Esophagus (tissue), 2 donors: ENCODE results near the gene GMPR. TPM values are rescaled to one million over a fixed set of nuclear protein-coding genes. Genes with fewer than 3 reads are reported as not detected.

Source experiments
- H3K27ac ChIP-seq, 2 donors: one replicate each; pipeline ENCODE4 v1.5.1; 2013; ENCODE audit warnings: low read depth in 2 of 2, mild to moderate bottlenecking in 2 of 2, inconsistent platforms in 1 of 2, low read length in 1 of 2, moderate library complexity in 1 of 2
- H3K27me3 ChIP-seq, 2 donors: one replicate each; pipeline ENCODE4 v1.6.1; 2013; ENCODE audit warnings: low read length in 2 of 2, control low read depth in 1 of 2, mild to moderate bottlenecking in 1 of 2; ENCODE audit not compliant: insufficient read depth in 2 of 2, control insufficient read depth in 1 of 2
- H3K36me3 ChIP-seq, 2 donors: one replicate each; pipeline ENCODE4 v1.6.1; 2013; ENCODE audit warnings: low read length in 1 of 2; ENCODE audit not compliant: control insufficient read depth in 2 of 2, insufficient read depth in 2 of 2
- H3K4me1 ChIP-seq, 2 donors: one replicate each; pipeline ENCODE4 v1.6.1; 2013; ENCODE audit warnings: low read length in 1 of 2; ENCODE audit not compliant: control insufficient read depth in 2 of 2, insufficient read depth in 2 of 2
- H3K4me3 ChIP-seq, 2 donors: one replicate each; pipeline ENCODE4 v1.5.1; 2013; ENCODE audit warnings: low read length in 2 of 2, mild to moderate bottlenecking in 2 of 2, low read depth in 1 of 2, moderate library complexity in 1 of 2
- H3K9me3 ChIP-seq, 2 donors: one replicate each; pipeline ENCODE4 v1.6.1; 2013; ENCODE audit warnings: mild to moderate bottlenecking in 2 of 2, low read depth in 1 of 2, low read length in 1 of 2, moderate library complexity in 1 of 2; ENCODE audit not compliant: control insufficient read depth in 2 of 2, insufficient read depth in 1 of 2
- WGBS, 2 donors: extraction: QIAGEN DNeasy Blood & Tissue Kit; methylation state at CpG; one replicate each; pipeline ENCODE4 v1.1.7; 2013; 5-methylcytosine and 5-hydroxymethylcytosine counted together
- polyA plus RNA-seq, 2 donors: library from polyadenylated mRNA; stranded (reverse); fragments of 200-250 nt; gene quantifications; one replicate each; pipeline ENCODE4 v1.2.3, GENCODE V29; 2013
- donor health status: healthy with polysubstance abuse.
- donor health status: Bipolar disorder and iron deficiency.

The GMPR gene
- polyA plus RNA-seq, 2 donors = 1.9 to 2.5 TPM

DNA sequence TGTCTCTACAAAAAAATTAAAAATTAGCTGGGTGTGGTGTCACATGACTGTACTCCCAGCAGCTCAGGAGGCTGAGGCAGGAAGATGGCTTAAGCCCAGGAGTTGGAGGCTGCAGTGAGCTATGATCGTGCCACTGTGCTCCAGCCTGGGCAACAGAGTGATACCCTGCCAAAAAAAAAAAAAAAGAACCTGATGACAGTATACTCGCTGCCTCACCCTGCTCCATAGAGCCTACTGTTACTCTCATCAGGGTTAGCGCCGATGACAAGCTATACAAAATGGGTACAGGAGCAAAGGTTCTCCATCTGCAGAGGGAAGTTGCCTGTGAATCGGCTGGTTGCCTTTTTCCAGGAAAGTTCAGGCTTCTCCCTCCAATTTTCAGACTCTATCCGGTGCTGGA, 53.4 kb downstream of the GMPR start:
- Histone ChIP-seq H3K27ac (no peak overlapping the region), H3K9me3 (no peaks in the 10 kb centered on the region), H3K27me3 (no peaks in the 10 kb centered on the region), H3K36me3 (no peaks in the 10 kb centered on the region), H3K4me1 (no peaks in the 10 kb centered on the region), H3K4me3 (no peak overlapping the region)
- 84 to 87% methylated on average over 6 of the region's 6 CpGs for WGBS, 2 donors

- no peaks in the 10 kb centered on the region for H3K27me3 ChIP-seq
- WGBS, 2 donors = 75 to 84% methylated on average over 5 of the region's 5 CpGs
These were observed 54.0 kb downstream of the GMPR start for GRCh38 chr6:16292432-16292831.

DNA sequence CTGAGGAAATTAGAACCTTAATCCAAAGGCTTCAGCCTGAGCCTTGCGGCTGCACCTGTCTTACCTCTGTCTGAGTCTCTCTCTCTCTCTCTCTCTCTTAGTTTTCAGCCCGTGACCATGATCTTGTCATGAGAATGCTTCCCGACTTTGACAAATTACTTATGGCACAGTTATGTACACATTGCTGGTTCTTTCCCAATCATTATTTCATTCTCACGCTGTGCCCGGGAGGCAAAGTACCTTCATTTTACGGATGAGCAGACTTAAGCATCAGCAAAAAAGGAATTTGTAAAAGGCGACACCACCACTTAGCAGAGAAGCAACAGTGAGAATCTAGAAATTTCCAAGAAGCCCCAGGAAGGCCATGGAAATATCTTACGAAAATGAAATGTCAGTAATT, 54.6 kb downstream of the GMPR start:
- Histone ChIP-seq H3K36me3 (no peaks in the 10 kb centered on the region), H3K4me3 (no peak overlapping the region), H3K27me3 (no peaks in the 10 kb centered on the region), H3K27ac (no peak overlapping the region), H3K4me1 (no peaks in the 10 kb centered on the region), H3K9me3 (no peaks in the 10 kb centered on the region)
- WGBS, 2 donors = 49 to 61% methylated on average over 8 of the region's 8 CpGs

More at GRCh38 chr6:16292432-16292831, 54.0 kb downstream of the GMPR start:
- no peaks in the 10 kb centered on the region for H3K36me3 ChIP-seq
- no peaks in the 10 kb centered on the region for H3K9me3 ChIP-seq
- no peak overlapping the region for H3K4me3 ChIP-seq
- H3K4me1 ChIP-seq = no peaks in the 10 kb centered on the region
- H3K27ac ChIP-seq = no peak overlapping the region

- Histone ChIP-seq H3K36me3 (no peaks in the 10 kb centered on the region), H3K27ac (no peak overlapping the region), H3K4me3 (no peak overlapping the region), H3K4me1 (no peaks in the 10 kb centered on the region), H3K9me3 (no peaks in the 10 kb centered on the region), H3K27me3 (no peaks in the 10 kb centered on the region)
- WGBS, 2 donors = 91 to 94% methylated on average over 10 of the region's 10 CpGs
These were observed 56.0 kb downstream of the GMPR start for GRCh38 chr6:16294371-16294770.

- Histone ChIP-seq H3K27ac (no peak overlapping the region), H3K27me3 (no peaks in the 10 kb centered on the region), H3K36me3 (no peaks in the 10 kb centered on the region), H3K9me3 (no peaks in the 10 kb centered on the region), H3K4me1 (no peaks in the 10 kb centered on the region), H3K4me3 (no peak overlapping the region)
- WGBS, 2 donors = 92% methylated on average over 15 of the region's 15 CpGs
These were observed 56.7 kb downstream of the GMPR start for GRCh38 chr6:16295060-16295459.

GRCh38 chr6:16295471-16295870, 57.1 kb downstream of the GMPR start:
- H3K27me3 ChIP-seq = no peaks in the 10 kb centered on the region
- H3K27ac ChIP-seq = no peak overlapping the region
- 92 to 97% methylated on average over 5 of the region's 5 CpGs for WGBS, 2 donors
- no peak overlapping the region for H3K4me3 ChIP-seq
- H3K9me3 ChIP-seq = no peaks in the 10 kb centered on the region
- no peaks in the 10 kb centered on the region for H3K4me1 ChIP-seq
- no peaks in the 10 kb centered on the region for H3K36me3 ChIP-seq

DNA sequence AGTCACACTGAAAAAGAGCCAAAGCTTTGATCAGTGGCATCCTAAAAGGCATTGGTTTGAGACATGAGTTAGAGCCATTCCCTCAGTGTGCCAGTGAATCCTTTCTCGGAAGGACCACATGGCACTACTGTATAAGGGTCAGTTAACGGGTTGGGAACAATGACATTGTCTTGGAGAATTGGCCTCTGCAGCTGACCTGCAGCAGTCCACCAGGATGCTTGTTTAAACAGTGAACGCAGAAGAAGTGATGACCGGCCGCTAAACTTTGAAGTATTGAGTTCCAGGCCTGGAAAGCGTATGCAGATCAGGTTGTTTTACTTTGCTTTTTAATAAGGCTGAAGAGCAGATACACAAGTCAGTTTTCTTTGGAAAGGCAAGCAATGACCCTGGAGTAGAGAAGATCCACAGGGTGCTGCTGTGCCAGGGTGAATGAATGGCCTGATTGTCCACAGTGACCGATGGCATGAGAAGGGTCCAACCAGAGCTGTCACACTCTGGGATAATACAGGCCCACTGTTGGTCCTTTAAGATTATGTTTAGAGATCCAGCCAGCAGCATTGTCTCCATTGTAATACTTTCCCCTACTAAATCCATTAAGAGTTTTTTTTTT, 57.8 kb downstream of the GMPR start:
- Histone ChIP-seq H3K4me3 (no peak overlapping the region), H3K36me3 (no peaks in the 10 kb centered on the region), H3K9me3 (no peaks in the 10 kb centered on the region), H3K27me3 (no peaks in the 10 kb centered on the region), H3K27ac (no peak overlapping the region), H3K4me1 (no peaks in the 10 kb centered on the region)
- 94 to 96% methylated on average over 7 of the region's 7 CpGs for WGBS, 2 donors

GRCh38 chr6:16299861-16300260, 61.5 kb downstream of the GMPR start:
- WGBS, 2 donors = 82 to 94% methylated on average over 3 of the region's 3 CpGs

GRCh38 chr6:16301511-16301910, 63.1 kb downstream of the GMPR start:
- Histone ChIP-seq H3K4me1 (no peaks in the 10 kb centered on the region), H3K4me3 (no peak overlapping the region), H3K9me3 (no peaks in the 10 kb centered on the region), H3K36me3 (peaks cover 6 to 12% of the 10 kb centered on the region in 2 donors), H3K27ac (no peak overlapping the region), H3K27me3 (no peaks in the 10 kb centered on the region)
- 91% methylated on average over 7 of the region's 7 CpGs for WGBS, 2 donors

More at GRCh38 chr6:16299861-16300260, 61.5 kb downstream of the GMPR start:
- H3K27ac ChIP-seq = no peak overlapping the region
- H3K4me3 ChIP-seq = no peak overlapping the region
- peaks cover 6 to 8% of the 10 kb centered on the region in 2 donors for H3K36me3 ChIP-seq
- no peaks in the 10 kb centered on the region for H3K9me3 ChIP-seq
- H3K27me3 ChIP-seq = no peaks in the 10 kb centered on the region
- H3K4me1 ChIP-seq = no peaks in the 10 kb centered on the region
